Measurements from ENCODE around the gene TBCCD1. TPM values are rescaled to one million over a fixed set of nuclear protein-coding genes. Genes with fewer than 3 reads are reported as not detected.
"Not testable (repeated sequence)": the region's sequence is repeated elsewhere in the genome, so short reads cannot be mapped to it uniquely, and the experiment has no call there.

The TBCCD1 gene
- total RNA-seq, 4 donors from 2014 or later = 10.0 to 18.9 (median 16.1) TPM

DNA sequence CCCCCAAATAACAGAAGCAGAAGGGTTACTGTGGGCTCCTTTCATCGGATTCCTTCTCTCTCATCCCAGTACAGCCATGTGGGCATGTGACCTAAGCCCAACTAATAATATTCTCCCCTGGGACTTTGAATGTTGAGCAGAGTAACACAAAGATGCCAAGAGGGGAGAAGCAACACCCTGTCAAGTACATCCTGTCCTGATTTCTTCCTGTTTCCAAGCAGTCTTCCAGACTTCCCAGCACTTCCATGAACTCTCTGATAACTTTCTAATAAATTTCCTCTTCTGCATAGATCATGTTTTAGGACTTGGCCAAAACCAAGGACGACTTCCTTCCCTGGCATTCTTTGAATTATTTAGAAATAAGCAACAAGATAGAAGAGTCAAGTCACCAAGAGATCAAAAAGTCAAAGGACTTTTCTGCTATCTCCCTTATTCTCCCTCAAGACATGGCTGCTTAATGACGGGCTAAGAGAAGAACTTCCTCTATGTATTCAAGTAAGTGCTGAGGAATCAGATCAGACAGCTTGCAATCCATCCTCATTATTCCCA lies 60.9 kb downstream of the TBCCD1 start:
- ATAC-seq (ENCODE audit: low FRiP score) = no peak
- DNase-seq (ENCODE audit: low spot score) = no peak
- TF ChIP-seq CTCF (IDR thresholded peaks at IDR 0.05) = no peak

DNA sequence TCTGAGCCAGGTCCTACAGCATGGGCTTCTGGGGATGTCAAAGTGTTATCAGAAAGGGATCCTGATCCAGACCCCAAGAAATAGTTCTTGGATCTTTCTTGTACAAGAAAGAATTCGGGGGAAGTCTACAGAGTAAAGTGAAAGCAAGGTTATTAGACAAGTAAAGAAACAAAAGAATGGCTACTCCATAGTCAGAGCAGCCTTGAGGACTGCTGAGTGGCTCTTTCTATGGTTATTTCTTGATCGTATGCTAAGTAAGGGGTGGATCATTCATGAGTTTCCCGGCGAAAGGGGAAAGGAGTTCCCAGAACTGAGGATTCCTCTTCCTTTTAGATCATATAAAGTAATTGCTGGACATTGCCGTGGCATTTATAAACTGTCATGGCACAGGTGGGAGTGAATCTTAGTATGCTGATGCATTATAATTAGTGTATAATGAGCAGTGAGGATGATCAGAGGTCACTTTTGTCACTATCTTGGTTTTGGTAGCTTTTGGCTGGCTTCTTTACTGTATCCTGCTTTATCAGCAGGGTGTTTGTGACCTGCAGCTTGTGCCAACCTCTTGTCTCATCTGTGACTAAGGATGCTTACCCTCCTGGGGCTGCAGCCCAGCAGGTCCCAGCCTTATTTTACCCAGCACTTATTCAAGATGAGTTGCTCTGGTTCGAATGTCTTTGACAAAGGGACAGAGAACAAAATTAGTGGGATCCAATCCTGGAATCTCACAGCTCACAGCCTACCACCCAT lies 64.0 kb downstream of the TBCCD1 start:
- no peak for TF ChIP-seq CTCF (IDR thresholded peaks at IDR 0.05)
- DNase-seq (ENCODE audit: low spot score) = no peak

GRCh38 chr3:186502138-186502948 lies 64.8 kb downstream of the TBCCD1 start:
- no peak for TF ChIP-seq CTCF (IDR thresholded peaks at IDR 0.05)
- ATAC-seq (ENCODE audit: low FRiP score) (no peak), DNase-seq (ENCODE audit: low spot score) (no peak)

More for the DNA sequence above, 64.0 kb downstream of the TBCCD1 start:
- no peak for ATAC-seq (ENCODE audit: low FRiP score)

GRCh38 chr3:186499949-186500348 lies 67.2 kb downstream of the TBCCD1 start:
- not testable (repeated sequence) for DNase-seq (ENCODE audit: low spot score); ATAC-seq (ENCODE audit: low FRiP score)

DNA sequence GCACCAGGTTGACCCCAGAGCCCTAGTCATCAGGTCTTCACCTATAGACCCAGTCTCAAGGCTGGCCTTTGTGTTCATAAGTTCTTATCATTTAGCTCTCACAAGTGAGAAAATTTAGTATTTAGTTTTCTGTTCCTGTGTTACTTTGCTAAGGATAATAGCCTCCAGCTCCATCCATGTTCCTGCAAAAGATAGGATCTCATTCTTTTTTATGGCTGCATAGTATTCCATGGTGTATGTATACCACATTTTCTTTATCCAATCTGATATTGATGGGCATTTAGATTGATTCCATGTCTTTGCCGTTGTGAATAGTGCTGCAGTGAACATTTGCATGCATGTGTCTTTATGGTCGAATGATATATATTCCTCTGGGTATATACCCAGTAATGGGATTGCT lies 69.1 kb downstream of the TBCCD1 start:
- DNase-seq (ENCODE audit: low spot score); ATAC-seq (ENCODE audit: low FRiP score): not testable (repeated sequence)

DNA sequence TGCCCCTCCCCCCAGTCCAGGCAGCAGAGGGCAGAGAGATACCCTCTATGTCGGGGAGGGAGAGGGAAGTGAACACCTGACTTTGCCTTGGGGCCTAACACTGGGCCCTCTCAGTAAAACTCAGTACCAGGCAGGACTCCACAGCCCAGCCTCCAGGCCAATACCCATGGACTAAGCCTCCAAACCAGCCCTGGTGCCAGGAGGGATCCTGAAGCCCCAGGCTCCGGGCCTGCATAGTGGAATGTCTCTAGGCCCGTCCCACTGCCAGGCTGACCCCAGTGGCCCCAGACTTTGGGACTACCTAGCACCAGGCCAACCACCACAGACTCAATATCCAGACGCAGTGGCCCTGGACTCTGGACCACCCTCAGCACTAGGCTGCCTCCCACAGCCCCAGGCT lies 69.5 kb downstream of the TBCCD1 start:
- ATAC-seq (ENCODE audit: low FRiP score) = no peak
- no peak for DNase-seq (ENCODE audit: low spot score)
- no peak for TF ChIP-seq CTCF (IDR thresholded peaks at IDR 0.05)

- DNase-seq (ENCODE audit: low spot score) = no peak
- TF ChIP-seq CTCF (IDR thresholded peaks at IDR 0.05) = no peak
- ATAC-seq (ENCODE audit: low FRiP score) = no peak
Measured at GRCh38 chr3:186496635-186497034, 70.5 kb downstream of the TBCCD1 start.

Other genes with a start within 250 kb of the TBCCD1 start
- gene DGKG, start 205.1 kb downstream of the TBCCD1 start, total RNA-seq = 1 to 10 TPM in 3 of 4 donors, under 1 TPM in 1; 0.84 to 5.8 (median 2.9) TPM
- gene CRYGS, start 23.0 kb downstream of the TBCCD1 start, total RNA-seq = 1 to 10 TPM in 3 of 4 donors, under 1 TPM in 1; 0.93 to 6.5 (median 3.4) TPM
- 10 to 100 TPM; 43.7 to 69.9 (median 47.8) TPM for gene DNAJB11, start 3.4 kb upstream of the TBCCD1 start, total RNA-seq
- not detected for gene AHSG, start 45.7 kb upstream of the TBCCD1 start, total RNA-seq
- gene FETUB, start 73.1 kb upstream of the TBCCD1 start, total RNA-seq = not detected
- not detected for gene HRG, start 98.7 kb upstream of the TBCCD1 start, total RNA-seq
- gene KNG1, start 150.0 kb upstream of the TBCCD1 start, total RNA-seq = under 1 TPM in 1 of 4 donors, not detected in 3; 0.09 TPM
- gene EIF4A2, start 216.2 kb upstream of the TBCCD1 start, total RNA-seq = 100 to 1,000 TPM; 315 to 515 (median 413) TPM
- gene RFC4, start 239.1 kb upstream of the TBCCD1 start, total RNA-seq = 10 to 100 TPM in 2 of 4 donors, 1 to 10 TPM in 2; 6.1 to 10.7 (median 9.4) TPM